ENCODE results near the gene RABGAP1L.
"Not testable (repeated sequence)": the region's sequence is repeated elsewhere in the genome, so short reads cannot be mapped to it uniquely, and the experiment has no call there.

RABGAP1L gene

DNA sequence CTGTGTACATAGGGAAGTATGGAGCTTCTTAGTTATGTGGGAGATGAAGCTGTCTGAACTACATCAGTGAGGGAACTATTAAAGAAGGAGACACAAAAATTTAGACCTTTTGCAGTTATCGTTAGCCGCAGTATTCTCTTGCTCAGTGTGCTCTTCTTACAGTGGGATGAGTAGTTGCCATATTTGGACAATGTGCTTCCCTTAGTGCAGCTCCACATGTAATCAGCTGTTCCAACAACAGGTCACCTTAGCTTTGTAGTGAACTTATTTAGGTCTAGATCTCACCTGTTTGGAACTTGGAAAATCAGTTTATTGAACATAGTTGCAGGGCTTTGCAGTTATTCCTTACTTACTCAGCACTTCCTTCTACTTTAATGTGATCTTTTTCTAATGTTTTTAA lies 306.5 kb downstream of the RABGAP1L start:
- Mint-ChIP-seq H3K27me3 (no peaks in the 10 kb centered on the region), H3K9me3 (no peaks in the 10 kb centered on the region), H3K36me3 (ENCODE audit: low read depth) (peaks cover 15% of the 10 kb centered on the region), H3K27ac (no peak overlapping the region), H3K4me3 (no peak overlapping the region), H3K4me1 (ENCODE audit: low read depth) (no peaks in the 10 kb centered on the region)

- H3K4me1 Mint-ChIP-seq (ENCODE audit: low read depth): no peaks in the 10 kb centered on the region
- H3K27me3 Mint-ChIP-seq: no peaks in the 10 kb centered on the region
- H3K27ac Mint-ChIP-seq: no peak overlapping the region
- H3K4me3 Mint-ChIP-seq: no peak overlapping the region
- H3K9me3 Mint-ChIP-seq: no peaks in the 10 kb centered on the region
- H3K36me3 Mint-ChIP-seq (ENCODE audit: low read depth): peaks cover 15% of the 10 kb centered on the region
Measured at GRCh38 chr1:174466607-174467006, 307.3 kb downstream of the RABGAP1L start.

DNA sequence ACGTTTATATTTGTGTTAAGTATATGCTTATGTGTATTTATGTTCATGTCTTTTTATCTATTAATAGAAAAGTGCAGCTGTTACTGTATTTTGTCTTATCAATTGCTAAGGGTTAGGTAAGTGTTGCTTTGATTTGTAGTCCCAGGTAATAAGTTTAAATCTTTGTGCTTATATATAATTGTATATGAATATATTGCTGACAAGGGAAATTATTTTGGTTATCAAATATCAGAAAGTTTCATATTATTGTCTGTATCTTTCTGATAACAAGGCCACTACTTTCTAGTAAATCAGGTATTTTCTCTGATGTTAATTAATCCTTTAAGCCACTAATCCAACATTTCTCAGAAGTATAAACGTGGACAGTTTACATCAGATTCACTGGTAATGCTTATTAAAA lies 309.7 kb downstream of the RABGAP1L start:
- H3K36me3 Mint-ChIP-seq (ENCODE audit: low read depth): peaks cover 8% of the 10 kb centered on the region
- no peaks in the 10 kb centered on the region for H3K4me1 Mint-ChIP-seq (ENCODE audit: low read depth)
- no peak overlapping the region for H3K27ac Mint-ChIP-seq
- H3K4me3 Mint-ChIP-seq: no peak overlapping the region
- no peaks in the 10 kb centered on the region for H3K27me3 Mint-ChIP-seq
- no peaks in the 10 kb centered on the region for H3K9me3 Mint-ChIP-seq

- no peaks in the 10 kb centered on the region for H3K9me3 Mint-ChIP-seq
- H3K4me3 Mint-ChIP-seq: no peak overlapping the region
- no peaks in the 10 kb centered on the region for H3K4me1 Mint-ChIP-seq (ENCODE audit: low read depth)
- no peak overlapping the region for H3K27ac Mint-ChIP-seq
- H3K36me3 Mint-ChIP-seq (ENCODE audit: low read depth): peaks cover 8% of the 10 kb centered on the region
- H3K27me3 Mint-ChIP-seq: no peaks in the 10 kb centered on the region
Measured at GRCh38 chr1:174469687-174470086, 310.4 kb downstream of the RABGAP1L start.

GRCh38 chr1:174479281-174479680 lies 320.0 kb downstream of the RABGAP1L start:
- Mint-ChIP-seq H3K9me3 (peaks cover 4% of the 10 kb centered on the region), H3K27ac (no peak overlapping the region), H3K27me3 (no peaks in the 10 kb centered on the region)

DNA sequence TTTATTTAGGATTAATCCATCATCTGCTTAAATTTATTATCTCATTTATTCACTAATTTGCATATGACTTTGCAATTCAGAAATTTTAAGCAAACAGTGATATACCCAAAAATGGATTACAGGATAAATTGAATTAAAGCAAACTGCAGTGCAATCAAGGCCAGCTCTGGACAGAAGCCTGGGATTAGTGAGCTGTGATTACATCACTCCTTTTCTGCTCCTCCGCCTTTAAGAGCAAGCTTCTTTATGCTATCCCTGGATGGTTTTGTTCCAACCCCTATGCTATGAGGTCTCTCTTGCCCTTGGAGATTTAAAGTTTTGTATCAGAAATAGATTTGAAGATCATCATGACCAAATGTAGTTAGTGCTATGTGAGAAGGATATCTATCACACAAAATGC lies 321.0 kb downstream of the RABGAP1L start:
- peaks cover 2% of the 10 kb centered on the region for H3K4me1 Mint-ChIP-seq (ENCODE audit: low read depth)
- H3K27ac Mint-ChIP-seq: no peak overlapping the region
- peaks cover under 1% of the 10 kb centered on the region for H3K36me3 Mint-ChIP-seq (ENCODE audit: low read depth)

More at GRCh38 chr1:174479281-174479680, 320.0 kb downstream of the RABGAP1L start:
- no peak overlapping the region for H3K4me3 Mint-ChIP-seq
- no peaks in the 10 kb centered on the region for H3K4me1 Mint-ChIP-seq (ENCODE audit: low read depth)
- H3K36me3 Mint-ChIP-seq (ENCODE audit: low read depth): no peaks in the 10 kb centered on the region

DNA sequence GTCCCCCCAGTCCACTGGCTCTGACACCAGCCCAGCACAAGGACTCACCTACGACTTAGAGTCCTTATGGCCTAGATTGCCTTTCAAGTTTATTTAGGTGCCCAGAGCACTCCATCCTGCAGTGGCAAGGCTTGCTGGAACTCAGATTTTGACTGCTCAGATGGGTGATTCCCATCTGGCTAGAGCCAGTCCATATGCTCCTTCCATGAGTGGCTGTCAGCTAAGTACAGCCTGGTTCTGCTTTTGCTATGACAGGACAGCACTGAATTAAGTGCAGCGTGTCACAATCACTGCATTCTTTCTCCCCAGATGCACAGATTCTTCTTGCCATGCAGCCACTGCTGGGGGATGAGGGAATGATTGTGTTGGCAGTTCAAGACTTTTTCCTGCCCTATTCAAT lies 332.3 kb downstream of the RABGAP1L start:
- H3K27me3 Mint-ChIP-seq: no peaks in the 10 kb centered on the region
- H3K4me3 Mint-ChIP-seq: no peak overlapping the region
- H3K27ac Mint-ChIP-seq: no peak overlapping the region
- H3K4me1 Mint-ChIP-seq (ENCODE audit: low read depth): no peaks in the 10 kb centered on the region
- peaks cover 20% of the 10 kb centered on the region for H3K36me3 Mint-ChIP-seq (ENCODE audit: low read depth)
- H3K9me3 Mint-ChIP-seq: peaks cover 6% of the 10 kb centered on the region

More for the DNA sequence above, 321.0 kb downstream of the RABGAP1L start:
- Mint-ChIP-seq H3K27me3 (no peaks in the 10 kb centered on the region), H3K9me3 (peaks cover 4% of the 10 kb centered on the region), H3K4me3 (no peak overlapping the region)

- no peaks in the 10 kb centered on the region for H3K27me3 Mint-ChIP-seq
- no peak overlapping the region for H3K4me3 Mint-ChIP-seq
- H3K4me1 Mint-ChIP-seq (ENCODE audit: low read depth): no peaks in the 10 kb centered on the region
- no peak overlapping the region for H3K27ac Mint-ChIP-seq
- peaks cover 3% of the 10 kb centered on the region for H3K36me3 Mint-ChIP-seq (ENCODE audit: low read depth)
- no peaks in the 10 kb centered on the region for H3K9me3 Mint-ChIP-seq
Measured at GRCh38 chr1:174497478-174497877, 338.2 kb downstream of the RABGAP1L start.

GRCh38 chr1:174516755-174517154 lies 357.4 kb downstream of the RABGAP1L start:
- not testable (repeated sequence) for H3K27me3 Mint-ChIP-seq; H3K4me3 Mint-ChIP-seq; H3K4me1 Mint-ChIP-seq (ENCODE audit: low read depth); H3K9me3 Mint-ChIP-seq; H3K36me3 Mint-ChIP-seq (ENCODE audit: low read depth); H3K27ac Mint-ChIP-seq

DNA sequence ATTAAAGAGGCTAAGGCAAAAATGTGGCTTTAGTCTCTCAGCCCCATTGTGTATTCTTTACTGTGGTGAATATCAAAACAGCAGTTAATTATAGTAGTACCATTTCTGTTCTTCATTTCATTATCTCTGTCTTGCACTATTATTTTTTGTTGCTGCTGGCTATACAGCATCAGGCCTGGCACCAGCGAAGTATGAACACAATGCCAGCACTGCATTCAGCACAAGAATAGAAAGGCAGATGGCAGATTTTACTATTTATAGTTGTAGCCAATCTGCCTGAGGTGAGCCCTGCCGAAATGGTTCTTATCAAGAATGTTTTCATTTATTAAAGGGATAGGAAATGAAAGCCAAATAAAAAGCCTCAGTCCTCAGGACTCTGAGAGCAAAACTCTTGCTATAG lies 360.5 kb downstream of the RABGAP1L start:
- Mint-ChIP-seq H3K36me3 (ENCODE audit: low read depth) (peaks cover 13% of the 10 kb centered on the region), H3K27me3 (no peaks in the 10 kb centered on the region), H3K4me1 (ENCODE audit: low read depth) (no peaks in the 10 kb centered on the region)

GRCh38 chr1:174531751-174532150 lies 372.4 kb downstream of the RABGAP1L start:
- Mint-ChIP-seq H3K27ac (no peak overlapping the region), H3K27me3 (no peaks in the 10 kb centered on the region), H3K4me3 (no peak overlapping the region), H3K9me3 (peaks cover 38% of the 10 kb centered on the region), H3K36me3 (ENCODE audit: low read depth) (peaks cover 59% of the 10 kb centered on the region), H3K4me1 (ENCODE audit: low read depth) (peaks cover 17% of the 10 kb centered on the region)

More for the DNA sequence above, 360.5 kb downstream of the RABGAP1L start:
- H3K27ac Mint-ChIP-seq: no peak overlapping the region
- H3K9me3 Mint-ChIP-seq: peaks cover 4% of the 10 kb centered on the region
- H3K4me3 Mint-ChIP-seq: no peak overlapping the region

DNA sequence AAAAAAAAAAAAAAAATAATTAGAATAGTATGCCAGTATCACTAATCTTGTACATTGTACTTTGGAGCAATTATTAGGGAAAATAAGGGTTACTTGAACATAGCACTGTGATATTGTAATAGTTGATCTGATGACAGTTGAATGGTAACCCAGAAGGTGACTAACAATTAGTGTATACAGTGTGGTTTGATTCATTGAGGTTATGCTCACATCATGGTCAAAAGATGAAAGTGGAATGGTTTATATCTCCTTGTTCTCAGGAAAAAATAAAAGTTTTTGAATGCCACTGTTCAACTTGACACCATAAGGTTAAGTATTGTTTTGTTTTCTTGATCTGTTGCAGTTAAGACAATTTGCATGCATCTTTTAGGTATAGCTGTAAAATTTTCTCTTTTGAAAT lies 375.5 kb downstream of the RABGAP1L start:
- H3K9me3 Mint-ChIP-seq: peaks cover 33% of the 10 kb centered on the region
- no peaks in the 10 kb centered on the region for H3K4me1 Mint-ChIP-seq (ENCODE audit: low read depth)
- no peak overlapping the region for H3K4me3 Mint-ChIP-seq

GRCh38 chr1:174535207-174535606 lies 375.9 kb downstream of the RABGAP1L start:
- Mint-ChIP-seq H3K4me1 (ENCODE audit: low read depth) (no peaks in the 10 kb centered on the region), H3K27me3 (no peaks in the 10 kb centered on the region), H3K36me3 (ENCODE audit: low read depth) (peaks cover 48% of the 10 kb centered on the region), H3K9me3 (peaks cover 33% of the 10 kb centered on the region), H3K27ac (no peak overlapping the region), H3K4me3 (no peak overlapping the region)

More for the DNA sequence above, 375.5 kb downstream of the RABGAP1L start:
- Mint-ChIP-seq H3K36me3 (ENCODE audit: low read depth) (peaks cover 44% of the 10 kb centered on the region), H3K27me3 (no peaks in the 10 kb centered on the region), H3K27ac (no peak overlapping the region)

DNA sequence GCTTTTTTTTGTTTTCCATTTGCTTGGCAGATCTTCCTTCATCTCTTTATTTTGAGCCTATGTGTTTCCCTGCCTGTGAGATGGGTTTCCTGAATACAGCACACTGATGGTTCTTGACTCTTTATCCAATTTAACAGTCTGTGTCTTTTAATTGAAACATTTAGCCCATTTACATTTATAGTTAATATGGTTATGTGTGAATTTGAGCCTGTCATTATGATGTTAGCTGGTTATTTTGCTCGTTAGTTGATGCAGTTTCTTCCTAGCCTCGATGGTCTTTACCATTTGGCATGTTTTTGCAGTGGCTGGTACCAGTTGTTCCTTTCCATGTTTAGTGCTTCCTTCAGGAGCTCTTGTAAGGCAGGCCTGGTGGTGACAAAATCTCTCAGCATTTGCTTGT lies 384.1 kb downstream of the RABGAP1L start:
- not testable (repeated sequence) for H3K27me3 Mint-ChIP-seq; H3K4me1 Mint-ChIP-seq (ENCODE audit: low read depth); H3K27ac Mint-ChIP-seq; H3K4me3 Mint-ChIP-seq
- Mint-ChIP-seq H3K36me3 (ENCODE audit: low read depth) (peaks cover 40% of the 10 kb centered on the region), H3K9me3 (peaks cover 10% of the 10 kb centered on the region)

DNA sequence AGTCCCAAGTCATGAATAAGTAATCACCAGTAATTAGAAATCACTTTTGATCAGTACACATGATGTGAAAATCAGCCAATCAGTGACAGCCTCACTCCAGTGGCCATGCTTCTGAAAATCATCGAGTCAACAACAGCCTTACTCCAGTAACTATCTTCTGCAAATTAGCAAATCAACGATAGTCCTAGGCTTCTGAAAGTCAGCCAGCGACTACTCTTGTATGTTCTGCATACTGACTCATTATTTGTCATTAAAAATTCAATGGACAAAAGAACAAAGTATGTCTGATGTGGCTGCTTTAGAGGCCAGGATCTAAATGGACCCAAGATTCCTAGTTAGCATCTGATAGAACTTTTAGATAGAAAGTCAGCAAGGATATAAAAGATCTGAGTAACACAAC lies 391.0 kb downstream of the RABGAP1L start:
- no peak overlapping the region for H3K27ac Mint-ChIP-seq
- H3K36me3 Mint-ChIP-seq (ENCODE audit: low read depth): peaks cover 11% of the 10 kb centered on the region
- no peaks in the 10 kb centered on the region for H3K4me1 Mint-ChIP-seq (ENCODE audit: low read depth)
- H3K27me3 Mint-ChIP-seq: no peaks in the 10 kb centered on the region
- peaks cover under 1% of the 10 kb centered on the region for H3K9me3 Mint-ChIP-seq
- no peak overlapping the region for H3K4me3 Mint-ChIP-seq

DNA sequence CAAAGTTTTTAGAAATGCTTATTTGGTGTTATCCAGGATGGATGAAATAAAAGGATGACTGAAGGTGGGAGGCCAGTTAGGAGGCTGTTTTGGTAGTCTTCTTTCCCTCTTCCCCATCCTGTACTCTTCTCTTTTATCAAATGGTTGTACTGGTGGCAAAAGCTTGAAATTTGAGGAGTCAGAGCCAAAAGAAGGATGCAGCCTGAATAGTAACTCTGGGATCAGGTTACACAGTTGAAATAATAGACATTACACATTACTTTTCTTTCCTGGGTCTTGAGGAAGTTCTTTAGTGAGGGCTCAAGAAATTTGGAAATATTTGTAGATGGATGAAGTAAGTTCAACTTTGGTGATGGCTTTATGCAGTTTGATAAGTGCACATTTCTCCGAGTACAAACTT lies 397.1 kb downstream of the RABGAP1L start:
- Mint-ChIP-seq H3K9me3 (peaks cover 12% of the 10 kb centered on the region), H3K36me3 (ENCODE audit: low read depth) (peaks cover 33% of the 10 kb centered on the region), H3K4me3 (no peak overlapping the region), H3K4me1 (ENCODE audit: low read depth) (no peaks in the 10 kb centered on the region), H3K27ac (no peak overlapping the region), H3K27me3 (no peaks in the 10 kb centered on the region)
